HFF-Myc (cell line): ENCODE results near the gene ASXL1.

Experiments
- DNase-seq: peaks from one replicate; pipeline ENCODE4 v3.0.0-alpha.2; 2011; ENCODE audit warnings: low read depth; ENCODE audit errors: extremely low read depth
- H3K4me3 ChIP-seq: replicated peaks from 2 replicates; pipeline ENCODE4 v1.5.1; 2011; ENCODE audit warnings: low read depth, mild to moderate bottlenecking, control low read depth, low read length
- CTCF ChIP-seq: IDR thresholded peaks from 2 replicates; pipeline ENCODE4 v1.5.1; 2012; ENCODE audit warnings: mild to moderate bottlenecking, low read depth, low read length, control low read depth; ENCODE audit errors: missing control alignments

ASXL1 gene

GRCh38 chr20:32479012-32479411, 120.9 kb downstream of the ASXL1 start:
- DNase-seq, result no peak
- no peak overlapping the region for H3K4me3 ChIP-seq
- no peak for TF ChIP-seq CTCF

GRCh38 chr20:32479697-32480171, 121.6 kb downstream of the ASXL1 start:
- H3K4me3 ChIP-seq, result no peak overlapping the region
- DNase-seq, result no peak
- TF ChIP-seq CTCF, result no peak

- H3K4me3 ChIP-seq, result no peak overlapping the region
- no peak for TF ChIP-seq CTCF
- DNase-seq, result no peak
Observed at GRCh38 chr20:32480371-32481241, 122.5 kb downstream of the ASXL1 start.

GRCh38 chr20:32481311-32482142, 123.4 kb downstream of the ASXL1 start:
- TF ChIP-seq CTCF, result no peak
- no peak for DNase-seq
- peak overlapping the region; percentile 62 for H3K4me3 ChIP-seq

- no peak for TF ChIP-seq CTCF
- H3K4me3 ChIP-seq, result peak overlapping the region; percentile 62
- DNase-seq, result no peak
Observed at GRCh38 chr20:32482143-32482441, 124.0 kb downstream of the ASXL1 start.

- peak overlapping the region; percentile 62 for H3K4me3 ChIP-seq
- no peak for DNase-seq
- no peak for TF ChIP-seq CTCF
Observed at GRCh38 chr20:32482442-32483261, 124.5 kb downstream of the ASXL1 start.
